Caki2 (cell line): ENCODE data around the gene PCDHB3. TPM values are rescaled to one million over a fixed set of nuclear protein-coding genes. Genes with fewer than 3 reads are reported as not detected.
A peak's percentile ranks its signal among the peaks of the same experiment; 100 is the strongest.
"Not testable (repeated sequence)": the region's sequence is repeated elsewhere in the genome, so short reads cannot be mapped to it uniquely, and the experiment has no call there.

Experiments used
- DNase-seq: peaks from one replicate; pipeline ENCODE4 v3.0.0-alpha.2; 2015; ENCODE audit warnings: low read depth
- in situ Hi-C: cut with HindIII; loops from 2 replicates; pipeline ENCODE4 v1.10.0; 2016; ENCODE audit warnings: low sequenced_read_pairs, low pct_unique_long_range_greater_than_20kb, mixed read lengths
- total RNA-seq: library from RNA; depleted of rRNA; stranded (reverse); fragments of >200 nt; shearing (Covaris generic); gene quantifications from 2 replicates; pipeline ENCODE4 v1.2.3, GENCODE V29; 2014; ENCODE audit warnings: low replicate concordance; rRNA removed

PCDHB3 gene
- total RNA-seq, 1 experiment from 2014 or later = not detected

DNA sequence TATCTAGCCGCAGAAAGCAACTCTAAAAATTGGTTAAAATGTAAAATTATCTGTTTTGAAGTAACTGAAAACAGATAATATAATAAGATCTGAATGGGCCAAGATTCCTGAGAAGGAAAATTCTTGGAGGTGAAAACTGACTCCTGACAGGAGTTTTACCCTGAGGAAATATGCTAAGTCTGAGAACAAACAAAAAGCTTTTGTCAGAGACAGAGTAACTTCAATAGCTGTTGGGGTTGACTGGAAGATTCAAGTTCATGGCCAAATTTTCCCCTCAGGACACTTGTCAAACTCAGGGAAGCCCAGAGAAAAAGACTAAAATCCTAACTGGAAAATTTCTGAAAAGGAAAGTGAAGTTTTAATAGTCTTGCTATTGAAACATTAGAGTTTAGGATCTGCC, 27.0 kb downstream of the PCDHB3 start:
- in situ Hi-C loops = no loop called here
- DNase-seq = no peak

DNA sequence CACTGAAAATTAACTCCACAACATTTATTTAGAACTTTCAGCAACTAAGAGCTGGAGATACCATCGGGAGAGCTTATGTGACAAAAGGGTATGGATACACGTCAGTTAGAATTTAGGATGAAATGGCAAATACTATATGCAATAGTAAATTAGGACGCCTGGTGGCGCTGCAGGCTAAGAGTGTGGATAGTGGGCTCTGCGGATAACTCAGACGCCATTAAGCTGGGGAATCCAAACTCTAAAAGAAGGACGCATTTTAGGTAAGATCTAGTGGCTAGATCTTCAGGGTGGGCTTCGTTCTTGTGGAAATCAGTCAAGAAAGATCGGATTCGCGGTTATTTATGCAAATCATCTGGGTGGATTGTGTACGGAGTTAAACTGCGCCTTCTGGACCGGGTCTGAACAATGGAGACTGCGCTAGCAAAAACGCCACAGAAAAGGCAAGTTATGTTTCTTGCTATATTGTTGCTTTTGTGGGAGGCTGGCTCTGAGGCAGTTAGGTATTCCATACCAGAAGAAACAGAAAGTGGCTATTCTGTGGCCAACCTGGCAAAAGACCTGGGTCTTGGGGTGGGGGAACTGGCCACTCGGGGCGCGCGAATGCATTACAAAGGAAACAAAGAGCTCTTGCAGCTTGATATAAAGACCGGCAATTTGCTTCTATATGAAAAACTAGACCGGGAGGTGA, 34.9 kb downstream of the PCDHB3 start, which contains the start of gene PCDHB5:
TSS of gene PCDHB5 (plus strand) at position 177 of the 688 bp plus-strand sequence. CDS start at position 406, 229 bp downstream.
- in situ Hi-C loops = no loop called here
- DNase-seq = peak; percentile 59

DNA sequence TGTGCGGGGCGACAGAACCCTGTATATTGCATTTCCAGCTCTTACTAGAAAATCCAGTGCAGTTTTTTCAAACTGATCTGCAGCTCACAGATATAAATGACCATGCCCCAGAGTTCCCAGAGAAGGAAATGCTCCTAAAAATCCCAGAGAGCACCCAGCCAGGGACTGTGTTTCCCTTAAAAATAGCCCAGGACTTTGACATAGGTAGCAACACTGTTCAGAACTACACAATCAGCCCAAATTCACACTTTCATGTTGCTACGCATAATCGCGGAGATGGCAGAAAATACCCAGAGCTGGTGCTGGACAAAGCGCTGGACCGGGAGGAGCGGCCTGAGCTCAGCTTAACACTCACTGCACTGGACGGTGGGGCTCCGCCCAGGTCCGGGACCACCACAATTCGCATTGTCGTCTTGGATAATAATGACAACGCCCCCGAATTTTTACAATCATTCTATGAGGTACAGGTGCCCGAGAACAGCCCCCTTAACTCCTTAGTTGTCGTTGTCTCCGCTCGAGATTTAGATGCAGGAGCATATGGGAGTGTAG, 35.5 kb downstream of the PCDHB3 start:
- no peak for DNase-seq

DNA sequence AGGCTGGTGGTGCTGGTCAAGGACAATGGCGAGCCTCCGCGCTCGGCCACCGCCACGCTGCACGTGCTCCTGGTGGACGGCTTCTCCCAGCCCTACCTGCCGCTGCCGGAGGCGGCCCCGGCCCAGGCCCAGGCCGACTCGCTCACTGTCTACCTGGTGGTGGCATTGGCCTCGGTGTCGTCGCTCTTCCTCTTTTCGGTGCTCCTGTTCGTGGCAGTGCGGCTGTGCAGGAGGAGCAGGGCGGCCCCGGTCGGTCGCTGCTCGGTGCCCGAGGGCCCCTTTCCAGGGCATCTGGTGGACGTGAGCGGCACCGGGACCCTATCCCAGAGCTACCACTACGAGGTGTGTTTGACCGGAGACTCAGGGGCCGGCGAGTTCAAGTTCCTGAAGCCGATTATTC, 37.1 kb downstream of the PCDHB3 start:
- DNase-seq, in situ Hi-C loops: not testable (repeated sequence)

More for the DNA sequence above, 35.5 kb downstream of the PCDHB3 start:
- in situ Hi-C loops = no loop called here

DNA sequence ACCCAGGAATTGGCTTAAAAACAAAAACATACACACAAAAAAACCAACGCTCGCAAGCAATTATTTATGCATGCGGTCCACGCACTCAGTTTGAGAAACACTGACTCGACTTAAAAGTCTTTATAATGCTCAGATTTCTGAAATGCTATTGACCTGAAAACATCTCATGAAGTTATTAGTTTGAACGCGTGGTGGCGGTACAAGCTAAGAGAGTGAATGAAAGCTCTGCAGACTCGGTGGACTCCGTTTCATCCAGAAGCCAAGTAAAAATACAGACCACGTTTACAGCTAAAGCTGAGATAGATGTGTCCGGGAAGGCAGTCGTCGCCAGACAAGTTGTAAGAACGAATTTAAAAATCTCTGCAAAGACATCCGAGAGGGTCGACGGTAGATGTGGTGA, 49.5 kb downstream of the PCDHB3 start, which contains the start of gene PCDHB6:
TSS of gene PCDHB6 (plus strand) at position 246 of the 400 bp plus-strand sequence. CDS start 201 bp downstream, outside the sequence.
- in situ Hi-C loops = no loop called here
- no peak for DNase-seq

DNA sequence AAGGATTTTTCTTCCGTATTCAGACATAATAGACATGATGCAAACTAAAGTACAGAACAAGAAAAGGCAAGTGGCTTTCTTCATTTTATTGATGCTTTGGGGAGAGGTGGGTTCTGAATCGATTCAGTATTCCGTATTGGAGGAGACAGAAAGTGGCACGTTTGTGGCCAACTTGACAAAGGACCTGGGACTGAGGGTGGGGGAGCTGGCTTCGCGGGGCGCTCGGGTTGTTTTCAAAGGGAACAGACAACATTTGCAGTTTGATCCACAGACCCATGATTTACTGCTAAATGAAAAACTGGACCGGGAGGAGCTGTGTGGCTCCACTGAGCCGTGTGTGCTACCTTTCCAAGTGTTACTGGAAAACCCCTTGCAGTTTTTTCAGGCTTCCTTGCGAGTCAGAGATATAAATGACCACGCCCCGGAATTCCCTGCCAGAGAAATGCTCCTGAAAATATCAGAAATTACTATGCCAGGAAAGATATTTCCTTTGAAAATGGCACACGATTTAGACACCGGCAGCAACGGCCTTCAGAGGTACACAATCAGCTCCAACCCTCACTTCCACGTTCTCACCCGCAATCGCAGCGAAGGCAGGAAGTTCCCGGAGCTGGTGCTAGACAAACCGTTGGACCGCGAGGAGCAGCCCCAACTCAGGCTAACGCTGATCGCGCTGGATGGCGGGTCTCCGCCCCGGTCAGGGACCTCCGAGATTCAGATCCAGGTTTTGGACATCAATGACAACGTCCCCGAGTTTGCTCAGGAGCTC, 50.1 kb downstream of the PCDHB3 start:
- no peak for DNase-seq
- in situ Hi-C loops = no loop called here

DNA sequence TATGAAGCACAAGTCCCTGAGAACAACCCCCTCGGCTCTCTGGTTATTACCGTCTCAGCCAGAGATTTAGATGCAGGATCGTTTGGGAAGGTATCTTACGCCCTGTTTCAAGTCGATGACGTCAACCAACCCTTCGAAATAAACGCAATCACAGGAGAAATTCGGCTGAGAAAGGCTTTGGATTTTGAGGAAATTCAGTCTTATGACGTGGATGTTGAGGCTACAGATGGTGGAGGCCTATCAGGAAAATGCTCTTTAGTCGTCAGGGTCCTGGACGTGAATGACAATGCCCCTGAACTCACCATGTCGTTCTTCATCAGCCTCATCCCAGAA, 50.7 kb downstream of the PCDHB3 start:
- in situ Hi-C loops = no loop called here
- no peak for DNase-seq

DNA sequence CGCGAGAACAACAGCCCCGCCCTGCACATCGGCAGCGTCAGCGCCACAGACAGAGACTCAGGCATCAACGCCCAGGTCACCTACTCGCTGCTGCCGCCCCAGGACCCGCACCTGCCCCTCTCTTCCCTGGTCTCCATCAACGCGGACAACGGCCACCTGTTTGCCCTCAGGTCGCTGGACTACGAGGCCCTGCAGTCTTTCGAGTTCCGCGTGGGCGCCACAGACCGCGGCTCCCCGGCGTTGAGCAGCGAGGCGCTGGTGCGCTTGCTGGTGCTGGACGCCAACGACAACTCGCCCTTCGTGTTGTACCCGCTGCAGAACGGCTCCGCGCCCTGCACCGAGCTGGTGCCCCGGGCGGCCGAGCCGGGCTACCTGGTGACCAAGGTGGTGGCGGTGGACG, 51.4 kb downstream of the PCDHB3 start:
- DNase-seq, in situ Hi-C loops: not testable (repeated sequence)

DNA sequence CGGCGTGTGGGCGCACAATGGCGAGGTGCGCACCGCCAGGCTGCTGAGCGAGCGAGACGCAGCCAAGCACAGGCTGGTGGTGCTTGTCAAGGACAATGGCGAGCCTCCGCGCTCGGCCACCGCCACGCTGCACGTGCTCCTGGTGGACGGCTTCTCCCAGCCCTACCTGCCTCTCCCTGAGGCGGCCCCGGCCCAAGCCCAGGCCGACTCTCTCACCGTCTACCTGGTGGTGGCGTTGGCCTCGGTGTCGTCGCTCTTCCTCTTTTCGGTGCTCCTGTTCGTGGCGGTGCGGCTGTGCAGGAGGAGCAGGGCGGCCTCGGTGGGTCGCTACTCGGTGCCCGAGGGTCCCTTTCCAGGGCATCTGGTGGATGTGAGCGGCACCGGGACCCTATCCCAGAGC, 51.8 kb downstream of the PCDHB3 start:
- DNase-seq, in situ Hi-C loops: not testable (repeated sequence)

Other genes starting within 250 kb of the PCDHB3 start
- 0.03 and 0.06 TPM in 2 replicates for gene PCDHA10, start 244.6 kb upstream of the PCDHB3 start, total RNA-seq
- gene PCDHA11, start 231.5 kb upstream of the PCDHB3 start, total RNA-seq = 5.6 TPM in 1 of 2 replicates, not detected in the other
- gene PCDHA12, start 225.2 kb upstream of the PCDHB3 start, total RNA-seq = not detected in 2 replicates
- not detected in 2 replicates for gene PCDHA13, start 218.3 kb upstream of the PCDHB3 start, total RNA-seq
- gene PCDHAC1, start 174.2 kb upstream of the PCDHB3 start, total RNA-seq = 0.09 and 0.10 TPM in 2 replicates
- gene PCDHAC2, start 134.0 kb upstream of the PCDHB3 start, total RNA-seq = 2.8 and 4.6 TPM in 2 replicates
- not detected in 2 replicates for gene PCDHB1, start 49.1 kb upstream of the PCDHB3 start, total RNA-seq
- gene PCDHB2, start 5.9 kb upstream of the PCDHB3 start, total RNA-seq = not detected in 2 replicates
- not detected in 2 replicates for gene PCDHB4, start 21.3 kb downstream of the PCDHB3 start, total RNA-seq
- gene PCDHB5, start 34.7 kb downstream of the PCDHB3 start, total RNA-seq = 13.9 and 17.1 TPM in 2 replicates
- gene PCDHB6, start 49.6 kb downstream of the PCDHB3 start, total RNA-seq = not detected in 2 replicates
- 0.90 and 1.2 TPM in 2 replicates for gene PCDHB7, start 72.2 kb downstream of the PCDHB3 start, total RNA-seq
- not detected in 2 replicates for gene PCDHB8, start 77.3 kb downstream of the PCDHB3 start, total RNA-seq
- gene PCDHB16, start 81.9 kb downstream of the PCDHB3 start, total RNA-seq = 3.1 and 4.1 TPM in 2 replicates
- gene PCDHB9, start 86.7 kb downstream of the PCDHB3 start, total RNA-seq = 1.1 and 1.6 TPM in 2 replicates
- gene PCDHB10, start 91.9 kb downstream of the PCDHB3 start, total RNA-seq = 0.41 and 1.2 TPM in 2 replicates
- gene PCDHB11, start 99.2 kb downstream of the PCDHB3 start, total RNA-seq = 0.61 TPM in 1 of 2 replicates, not detected in the other
- 0.35 TPM in 1 of 2 replicates, not detected in the other for gene PCDHB12, start 108.2 kb downstream of the PCDHB3 start, total RNA-seq
- 0.44 and 0.93 TPM in 2 replicates for gene PCDHB13, start 113.4 kb downstream of the PCDHB3 start, total RNA-seq
- gene PCDHB14, start 122.9 kb downstream of the PCDHB3 start, total RNA-seq = 0.29 and 7.7 TPM in 2 replicates
- not detected in 2 replicates for gene PCDHB15, start 144.9 kb downstream of the PCDHB3 start, total RNA-seq
- gene SLC25A2, start 203.6 kb downstream of the PCDHB3 start, total RNA-seq = not detected in 2 replicates
- gene TAF7, start 220.3 kb downstream of the PCDHB3 start, total RNA-seq = 103 and 109 TPM in 2 replicates
- gene PCDHGA1, start 230.0 kb downstream of the PCDHB3 start, total RNA-seq = 0.07 TPM in 1 of 2 replicates, not detected in the other
- gene PCDHGA2, start 238.3 kb downstream of the PCDHB3 start, total RNA-seq = not detected in 2 replicates
- gene PCDHGA3, start 243.4 kb downstream of the PCDHB3 start, total RNA-seq = not detected in 2 replicates
- 0.06 TPM in 1 of 2 replicates, not detected in the other for gene PCDHGB1, start 249.6 kb downstream of the PCDHB3 start, total RNA-seq